BJ (cell line): ENCODE data around the gene NR2F1-AS1. TPM values are rescaled to one million over a fixed set of nuclear protein-coding genes. Genes with fewer than 3 reads are reported as not detected.
"Not testable (repeated sequence)": the region's sequence is repeated elsewhere in the genome, so short reads cannot be mapped to it uniquely, and the experiment has no call there.

Source experiments
- CTCF ChIA-PET: fragments of 350-600 bp; formaldehyde crosslinking; extraction: SDS; loops from one replicate; lab custom pipeline; 2021; ENCODE audit warnings: antibody characterized with exemption, inconsistent platforms; lab: Yijun Ruan, JAX
- POLR2A ChIA-PET: fragments of 300-600 bp; sonication (Branson Sonifier 250); formaldehyde crosslinking; extraction: SDS; loops from one replicate; lab custom pipeline; 2021; ENCODE audit warnings: antibody characterized with exemption; lab: Charles Lee
- DNase-seq: peaks from one replicate; pipeline ENCODE4 v3.0.0-alpha.2; 2011; ENCODE audit warnings: low read depth
- H3K27me3 ChIP-seq: 2 replicates; pipeline ENCODE4 v1.6.0; 2011; ENCODE audit warnings: low read length; ENCODE audit not compliant: control insufficient read depth, insufficient read depth
- H3K36me3 ChIP-seq: 2 replicates; pipeline ENCODE4 v1.5.1; 2011; ENCODE audit warnings: low read length; ENCODE audit not compliant: control insufficient read depth, insufficient read depth
- H3K4me3 ChIP-seq: 2 replicates; pipeline ENCODE4 v1.5.1; 2011; ENCODE audit warnings: low read depth, mild to moderate bottlenecking, control low read depth, low read length
- CTCF ChIP-seq: IDR thresholded peaks from 2 replicates; pipeline ENCODE4 v1.5.1; 2011; ENCODE audit warnings: low read depth, mild to moderate bottlenecking, control low read depth, inconsistent platforms, low read length, moderate library complexity; ENCODE audit not compliant: insufficient read depth
- polyA plus RNA-seq: library from polyadenylated mRNA; depleted of rRNA; stranded (reverse); fragments of >200 nt; gene quantifications from 2 replicates; pipeline ENCODE4 v1.2.3, GENCODE V29; 2011

Gene NR2F1-AS1
- polyA plus RNA-seq, 1 experiment = 13.7 TPM

GRCh38 chr5:93477816-93478215 lies 103.2 kb downstream of the NR2F1-AS1 start:
- no peak for DNase-seq
- ChIA-PET CTCF (no interaction called here), POLR2A (no interaction called here)
- Histone ChIP-seq H3K27me3 (no peaks in the 10 kb centered on the region), H3K36me3 (no peaks in the 10 kb centered on the region), H3K4me3 (no peak overlapping the region)
- TF ChIP-seq CTCF = no peak

GRCh38 chr5:93476251-93476742 lies 104.7 kb downstream of the NR2F1-AS1 start:
- POLR2A ChIA-PET = no interaction called here
- DNase-seq = no peak
- Histone ChIP-seq H3K4me3 (no peak overlapping the region), H3K36me3 (no peaks in the 10 kb centered on the region), H3K27me3 (no peaks in the 10 kb centered on the region)
- TF ChIP-seq CTCF = no peak
- CTCF ChIA-PET = no interaction called here

GRCh38 chr5:93462916-93463315 lies 118.1 kb downstream of the NR2F1-AS1 start:
- POLR2A ChIA-PET = no interaction called here
- Histone ChIP-seq H3K27me3 (no peaks in the 10 kb centered on the region), H3K4me3 (no peak overlapping the region), H3K36me3 (peaks cover 2% of the 10 kb centered on the region; the same call in 1 of the 2 replicates)
- TF ChIP-seq CTCF = no peak
- DNase-seq = no peak
- CTCF ChIA-PET = no interaction called here

GRCh38 chr5:93461756-93462155 lies 119.3 kb downstream of the NR2F1-AS1 start:
- no peak for TF ChIP-seq CTCF
- DNase-seq = no peak
- Histone ChIP-seq H3K4me3 (no peak overlapping the region), H3K27me3 (no peaks in the 10 kb centered on the region), H3K36me3 (peaks cover 2% of the 10 kb centered on the region; the same call in 1 of the 2 replicates)
- CTCF ChIA-PET = no interaction called here
- POLR2A ChIA-PET = no interaction called here

GRCh38 chr5:93460286-93460685 lies 120.7 kb downstream of the NR2F1-AS1 start:
- no peak for DNase-seq
- ChIA-PET CTCF (no interaction called here), POLR2A (no interaction called here)
- no peak overlapping the region for H3K4me3 ChIP-seq
- no peak for TF ChIP-seq CTCF
- peaks cover 2% of the 10 kb centered on the region; the same call in 1 of the 2 replicates for H3K36me3 ChIP-seq
- no peaks in the 10 kb centered on the region for H3K27me3 ChIP-seq

- DNase-seq, H3K4me3 ChIP-seq, H3K36me3 ChIP-seq, H3K27me3 ChIP-seq, CTCF ChIA-PET, POLR2A ChIA-PET: not testable (repeated sequence)
These were observed 124.2 kb downstream of the NR2F1-AS1 start for GRCh38 chr5:93456796-93457195.
